ENCODE results near the gene FBXO8. TPM values are rescaled to one million over a fixed set of nuclear protein-coding genes. Genes with fewer than 3 reads are reported as not detected.
A peak's percentile ranks its signal among the peaks of the same experiment; 100 is the strongest.

FBXO8 gene, protein sequence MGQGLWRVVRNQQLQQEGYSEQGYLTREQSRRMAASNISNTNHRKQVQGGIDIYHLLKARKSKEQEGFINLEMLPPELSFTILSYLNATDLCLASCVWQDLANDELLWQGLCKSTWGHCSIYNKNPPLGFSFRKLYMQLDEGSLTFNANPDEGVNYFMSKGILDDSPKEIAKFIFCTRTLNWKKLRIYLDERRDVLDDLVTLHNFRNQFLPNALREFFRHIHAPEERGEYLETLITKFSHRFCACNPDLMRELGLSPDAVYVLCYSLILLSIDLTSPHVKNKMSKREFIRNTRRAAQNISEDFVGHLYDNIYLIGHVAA
- 10 to 100 TPM in 3 of 6 donors, 1 to 10 TPM in 3; 8.1 to 16.9 (median 10.4) TPM for total RNA-seq
- 10 to 100 TPM in 1 of 2 donors, 1 to 10 TPM in 1; 6.7 to 12.5 TPM for polyA plus RNA-seq

DNA sequence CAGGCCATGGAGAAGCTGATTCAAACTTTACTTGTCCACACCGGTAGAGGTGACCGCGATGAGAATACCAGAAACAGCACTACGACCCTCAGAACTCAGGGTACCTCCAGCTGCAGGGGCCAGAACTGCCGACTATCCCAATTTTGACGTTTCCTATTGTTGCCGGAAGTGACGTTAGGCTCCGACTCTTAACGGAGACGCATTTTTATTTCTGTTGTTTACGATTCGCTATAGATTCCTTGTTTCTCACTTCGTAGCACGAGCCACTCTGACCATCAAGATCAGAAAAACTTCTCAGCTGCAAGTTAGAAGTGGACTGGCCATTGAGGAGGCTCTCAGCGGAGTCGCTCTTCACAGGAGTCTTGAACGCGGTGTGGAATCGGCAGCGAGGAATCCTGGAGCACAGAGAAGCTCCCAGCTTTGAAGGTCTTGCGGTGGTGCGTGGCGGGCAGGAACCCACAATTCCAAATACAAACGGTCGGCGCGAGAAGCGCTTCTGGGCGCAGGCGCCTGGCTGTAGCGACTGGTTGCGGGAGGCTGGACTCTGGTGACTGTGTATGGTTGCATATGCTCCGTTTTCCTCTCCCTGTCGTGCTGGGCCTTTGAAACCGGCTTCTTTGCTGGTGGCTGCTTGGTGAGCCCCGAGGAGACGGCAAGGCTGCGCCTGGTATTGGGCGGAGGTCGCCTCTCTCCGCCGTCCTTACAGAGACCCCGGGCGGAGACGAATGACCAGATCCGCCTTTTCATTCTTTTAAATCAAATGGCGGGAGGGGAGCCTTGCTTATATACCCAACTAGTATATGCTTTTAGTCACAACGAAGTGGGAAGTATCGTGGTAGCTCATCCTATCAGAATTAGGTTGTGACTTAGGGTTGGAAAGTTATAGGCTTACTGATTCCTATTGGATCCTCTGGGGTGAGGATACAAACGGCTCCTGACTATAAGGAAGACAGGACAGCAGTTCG, at the start of gene FBXO8, which contains the start of gene CEP44:
FBXO8 (minus strand) TSS at position 161 of the 965 bp plus-strand sequence. CDS start 20,575 bp downstream, outside the sequence.
CEP44 (plus strand) TSS at position 405 of the 965 bp plus-strand sequence. CDS start 15,211 bp downstream, outside the sequence.
- Histone ChIP-seq H3K27ac (peak within 1 kb of the TSS; percentile 92 to 98 (median 96)), H3K4me3 (peak within 1 kb of the TSS; percentile 60 to 76 (median 74)), H3K4me1 (peaks cover 14 to 28% (median 23%) of the 10 kb centered on the region in 3 donors), H3K36me3 (no peaks in the 10 kb centered on the region), H3K27me3 (no peaks in the 10 kb centered on the region), H3K9me3 (no peaks in the 10 kb centered on the region)
- WGBS, 2 donors: 0% methylated on average over 52 of the region's 52 CpGs
- intact Hi-C loops (cut with DNase I): no loop called here
- ATAC-seq: peak; percentile 83 to 90 (median 84)
- TF ChIP-seq, protein P1, sequence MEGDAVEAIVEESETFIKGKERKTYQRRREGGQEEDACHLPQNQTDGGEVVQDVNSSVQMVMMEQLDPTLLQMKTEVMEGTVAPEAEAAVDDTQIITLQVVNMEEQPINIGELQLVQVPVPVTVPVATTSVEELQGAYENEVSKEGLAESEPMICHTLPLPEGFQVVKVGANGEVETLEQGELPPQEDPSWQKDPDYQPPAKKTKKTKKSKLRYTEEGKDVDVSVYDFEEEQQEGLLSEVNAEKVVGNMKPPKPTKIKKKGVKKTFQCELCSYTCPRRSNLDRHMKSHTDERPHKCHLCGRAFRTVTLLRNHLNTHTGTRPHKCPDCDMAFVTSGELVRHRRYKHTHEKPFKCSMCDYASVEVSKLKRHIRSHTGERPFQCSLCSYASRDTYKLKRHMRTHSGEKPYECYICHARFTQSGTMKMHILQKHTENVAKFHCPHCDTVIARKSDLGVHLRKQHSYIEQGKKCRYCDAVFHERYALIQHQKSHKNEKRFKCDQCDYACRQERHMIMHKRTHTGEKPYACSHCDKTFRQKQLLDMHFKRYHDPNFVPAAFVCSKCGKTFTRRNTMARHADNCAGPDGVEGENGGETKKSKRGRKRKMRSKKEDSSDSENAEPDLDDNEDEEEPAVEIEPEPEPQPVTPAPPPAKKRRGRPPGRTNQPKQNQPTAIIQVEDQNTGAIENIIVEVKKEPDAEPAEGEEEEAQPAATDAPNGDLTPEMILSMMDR (IDR thresholded peaks at IDR 0.05): no peak
- DNase-seq: peak; percentile 39 to 77 (median 62)
- no peak for FAIRE-seq

DNA sequence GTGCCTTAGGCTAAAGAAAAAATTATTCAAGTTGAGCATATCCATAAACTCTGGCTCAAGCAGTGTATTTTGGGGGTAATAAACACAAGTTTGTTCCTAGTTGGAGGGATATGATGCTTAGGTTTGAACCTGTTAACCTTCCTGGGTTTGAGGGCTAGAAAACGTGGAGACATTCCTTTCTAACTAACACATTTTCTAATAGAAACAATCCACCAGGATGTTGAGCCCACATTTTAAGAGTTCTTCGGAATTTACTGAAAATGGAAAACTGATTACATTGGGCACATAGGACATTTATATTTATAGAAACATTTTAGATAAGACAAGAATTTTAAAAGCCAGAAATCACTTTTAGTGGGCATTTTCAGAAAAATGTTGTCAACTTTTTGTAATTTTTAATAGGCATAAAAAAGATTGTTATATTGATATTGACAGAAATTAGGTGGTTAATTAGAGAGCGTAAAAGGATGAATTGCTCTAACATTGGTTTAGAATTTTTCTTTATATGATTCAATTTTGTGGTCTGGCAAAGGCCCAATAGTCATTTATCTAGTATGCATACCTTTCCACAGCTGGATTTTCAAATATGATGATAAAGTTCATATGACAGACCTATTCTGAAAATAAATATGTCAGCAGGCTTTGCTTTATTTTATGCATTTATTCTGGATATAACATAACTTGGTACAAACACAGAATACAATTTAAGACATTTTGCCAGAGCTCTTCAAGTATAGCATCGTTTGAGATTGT, 49.5 kb upstream of the FBXO8 start:
- no peaks in the 10 kb centered on the region for H3K27me3 ChIP-seq
- TF ChIP-seq, protein P1 (IDR thresholded peaks at IDR 0.05): no peak
- ATAC-seq (no peak), DNase-seq (no peak), FAIRE-seq (no peak)
- no peak overlapping the region for H3K27ac ChIP-seq
- no peak overlapping the region for H3K4me3 ChIP-seq
- H3K4me1 ChIP-seq: no peaks in the 10 kb centered on the region
- 70 to 84% methylated on average over 4 of the region's 4 CpGs for WGBS, 2 donors
- H3K9me3 ChIP-seq: no peaks in the 10 kb centered on the region
- H3K36me3 ChIP-seq: no peaks in the 10 kb centered on the region
- intact Hi-C loops (cut with DNase I): no loop called here

DNA sequence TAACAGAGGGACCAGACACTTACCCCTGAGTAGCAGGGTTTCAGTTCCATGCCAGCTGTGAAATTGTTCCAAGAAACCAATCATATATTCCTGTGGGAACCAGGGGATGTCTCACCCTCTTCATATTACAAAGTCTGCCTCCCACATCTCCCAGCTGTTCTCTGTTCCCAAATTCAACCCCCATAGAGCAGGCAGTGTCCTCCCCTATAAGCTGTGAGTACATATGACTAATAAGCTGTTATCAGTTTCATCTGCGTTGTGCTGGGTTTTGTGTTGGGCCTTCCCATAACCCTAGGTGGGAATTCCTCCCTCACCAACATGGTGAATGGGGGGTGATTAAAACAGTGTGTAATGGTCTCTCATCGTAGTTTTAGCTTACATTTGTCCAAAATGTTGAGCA, 41.3 kb upstream of the FBXO8 start:
- FAIRE-seq: no peak
- H3K9me3 ChIP-seq: no peaks in the 10 kb centered on the region
- no peak overlapping the region for H3K27ac ChIP-seq
- ATAC-seq: no peak
- H3K4me3 ChIP-seq: no peak overlapping the region
- intact Hi-C loops (cut with DNase I): loop anchor here in 1 of 3 donors (10.0 kb wide), 1 partner anchor 100 kb away; no protein-coding TSS in a partner anchor
- TF ChIP-seq, protein P1 (IDR thresholded peaks at IDR 0.05): no peak
- H3K36me3 ChIP-seq: no peaks in the 10 kb centered on the region
- no peaks in the 10 kb centered on the region for H3K4me1 ChIP-seq
- WGBS, 2 donors: 73 to 91% methylated on average over 2 of the region's 2 CpGs
- no peaks in the 10 kb centered on the region for H3K27me3 ChIP-seq
- no peak for DNase-seq

DNA sequence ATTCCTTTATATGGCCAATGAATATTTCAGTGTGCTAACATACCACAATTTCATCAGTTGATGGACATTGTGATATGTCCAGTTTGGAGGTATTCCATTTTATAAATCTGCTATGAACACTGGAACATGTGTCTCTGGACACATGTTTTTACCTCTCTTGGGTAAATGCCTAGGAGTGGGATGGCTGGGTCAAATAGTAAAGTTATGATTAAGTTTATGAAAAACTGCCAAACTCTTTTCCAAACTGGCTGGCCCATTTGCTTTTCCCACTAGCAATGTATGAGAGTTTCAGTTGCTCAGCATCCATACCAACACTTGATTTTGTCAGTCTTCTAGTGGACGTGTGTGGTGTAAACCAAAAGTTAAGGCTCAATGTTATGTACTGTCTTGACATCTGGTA, 40.8 kb upstream of the FBXO8 start:
- no peak overlapping the region for H3K4me3 ChIP-seq
- no peaks in the 10 kb centered on the region for H3K36me3 ChIP-seq
- DNase-seq (no peak), ATAC-seq (no peak), FAIRE-seq (no peak)
- H3K9me3 ChIP-seq: no peaks in the 10 kb centered on the region
- intact Hi-C loops (cut with DNase I): loop anchor here in 1 of 3 donors (10.0 kb wide), 1 partner anchor 99 kb away; no protein-coding TSS in a partner anchor
- no peaks in the 10 kb centered on the region for H3K4me1 ChIP-seq
- TF ChIP-seq, protein P1 (IDR thresholded peaks at IDR 0.05): no peak
- WGBS, 2 donors: 82 to 90% methylated on average over 1 of the region's 1 CpG
- no peaks in the 10 kb centered on the region for H3K27me3 ChIP-seq
- no peak overlapping the region for H3K27ac ChIP-seq

Measured in pancreas (tissue), 10 donors.